HG02938 (cell line): ENCODE data around the gene CYP11A1.

Source experiments
- ATAC-seq: cut with Tn5 transposase; IDR thresholded peaks from one replicate; pipeline ENCODE4 v1.9.1; 2021; ENCODE audit warnings: mild to moderate bottlenecking, moderate library complexity; ENCODE audit not compliant: unreplicated experiment

CYP11A1 gene

GRCh38 chr15:74367296-74367854, at the start of gene CYP11A1:
Gene CYP11A1, minus strand, starts transcription at chr15:74367646. Its CDS starts 61 bp downstream, at chr15:74367585.
- no peak for ATAC-seq

- ATAC-seq: no peak
Measured at GRCh38 chr15:74417225-74417624, 49.8 kb upstream of the CYP11A1 start.

- ATAC-seq: no peak
Measured at GRCh38 chr15:74415966-74416916, 48.8 kb upstream of the CYP11A1 start.

- no peak for ATAC-seq
Measured at GRCh38 chr15:74414603-74415338, 47.3 kb upstream of the CYP11A1 start.

GRCh38 chr15:74414081-74414580, 46.7 kb upstream of the CYP11A1 start:
- ATAC-seq: no peak

GRCh38 chr15:74413350-74414080, 46.1 kb upstream of the CYP11A1 start:
- no peak for ATAC-seq

GRCh38 chr15:74412159-74412558, 44.7 kb upstream of the CYP11A1 start:
- no peak for ATAC-seq

- no peak for ATAC-seq
Measured at GRCh38 chr15:74411686-74412085, 44.2 kb upstream of the CYP11A1 start.

GRCh38 chr15:74410502-74410901, 43.1 kb upstream of the CYP11A1 start:
- no peak for ATAC-seq

- no peak for ATAC-seq
Measured at GRCh38 chr15:74409225-74409624, 41.8 kb upstream of the CYP11A1 start.

- no peak for ATAC-seq
Measured at GRCh38 chr15:74408815-74409214, 41.4 kb upstream of the CYP11A1 start.

GRCh38 chr15:74408385-74408784, 40.9 kb upstream of the CYP11A1 start:
- no peak for ATAC-seq

GRCh38 chr15:74406992-74407705, 39.7 kb upstream of the CYP11A1 start:
- ATAC-seq: no peak

GRCh38 chr15:74406517-74406916, 39.1 kb upstream of the CYP11A1 start:
- no peak for ATAC-seq

GRCh38 chr15:74405823-74406222, 38.4 kb upstream of the CYP11A1 start:
- no peak for ATAC-seq

GRCh38 chr15:74403991-74404563, 36.6 kb upstream of the CYP11A1 start:
- peak; percentile 31 for ATAC-seq

GRCh38 chr15:74403588-74403919, 36.1 kb upstream of the CYP11A1 start:
- peak; percentile 5 for ATAC-seq

- peak; percentile 0 for ATAC-seq
Measured at GRCh38 chr15:74402873-74403587, 35.6 kb upstream of the CYP11A1 start.

- ATAC-seq: no peak
Measured at GRCh38 chr15:74402337-74402841, 34.9 kb upstream of the CYP11A1 start.
